ENCODE data around the gene ALOX5AP.

Gene ALOX5AP

DNA sequence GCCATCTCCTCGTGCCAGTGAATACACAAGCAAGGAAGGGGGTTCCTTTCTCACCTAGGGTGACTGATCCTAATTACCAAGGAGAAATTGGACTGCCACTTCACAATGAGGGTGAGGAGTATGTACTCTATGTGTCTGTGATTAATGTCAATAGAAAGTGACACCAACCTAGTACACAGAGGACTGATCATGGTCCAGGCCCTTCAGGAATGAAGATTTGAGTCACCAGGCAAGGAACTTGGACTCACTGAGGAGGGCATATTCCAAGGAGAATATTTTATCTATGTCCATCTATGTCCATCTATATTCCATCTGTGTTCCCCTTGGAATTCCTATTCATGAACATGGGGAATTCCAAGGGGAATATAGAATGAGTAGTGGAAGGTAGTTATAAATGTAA lies 9.2 kb upstream of the ALOX5AP start:
- TF ChIP-seq, protein P1, sequence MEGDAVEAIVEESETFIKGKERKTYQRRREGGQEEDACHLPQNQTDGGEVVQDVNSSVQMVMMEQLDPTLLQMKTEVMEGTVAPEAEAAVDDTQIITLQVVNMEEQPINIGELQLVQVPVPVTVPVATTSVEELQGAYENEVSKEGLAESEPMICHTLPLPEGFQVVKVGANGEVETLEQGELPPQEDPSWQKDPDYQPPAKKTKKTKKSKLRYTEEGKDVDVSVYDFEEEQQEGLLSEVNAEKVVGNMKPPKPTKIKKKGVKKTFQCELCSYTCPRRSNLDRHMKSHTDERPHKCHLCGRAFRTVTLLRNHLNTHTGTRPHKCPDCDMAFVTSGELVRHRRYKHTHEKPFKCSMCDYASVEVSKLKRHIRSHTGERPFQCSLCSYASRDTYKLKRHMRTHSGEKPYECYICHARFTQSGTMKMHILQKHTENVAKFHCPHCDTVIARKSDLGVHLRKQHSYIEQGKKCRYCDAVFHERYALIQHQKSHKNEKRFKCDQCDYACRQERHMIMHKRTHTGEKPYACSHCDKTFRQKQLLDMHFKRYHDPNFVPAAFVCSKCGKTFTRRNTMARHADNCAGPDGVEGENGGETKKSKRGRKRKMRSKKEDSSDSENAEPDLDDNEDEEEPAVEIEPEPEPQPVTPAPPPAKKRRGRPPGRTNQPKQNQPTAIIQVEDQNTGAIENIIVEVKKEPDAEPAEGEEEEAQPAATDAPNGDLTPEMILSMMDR (IDR thresholded peaks at IDR 0.05; ENCODE audit: control extremely low read depth, extremely low read depth, low read depth, missing control alignments), result no peak
- ChIA-PET CTCF (interaction anchor here (1.0 to 1.4 kb wide), 3 partner anchors 11 to 14 kb away, joined by 3 to 4 read pairs (median 3); no protein-coding TSS in a partner anchor), POLR2A (no interaction called here)
- DNase-seq (ENCODE audit: extremely low spot score), result no peak

DNA sequence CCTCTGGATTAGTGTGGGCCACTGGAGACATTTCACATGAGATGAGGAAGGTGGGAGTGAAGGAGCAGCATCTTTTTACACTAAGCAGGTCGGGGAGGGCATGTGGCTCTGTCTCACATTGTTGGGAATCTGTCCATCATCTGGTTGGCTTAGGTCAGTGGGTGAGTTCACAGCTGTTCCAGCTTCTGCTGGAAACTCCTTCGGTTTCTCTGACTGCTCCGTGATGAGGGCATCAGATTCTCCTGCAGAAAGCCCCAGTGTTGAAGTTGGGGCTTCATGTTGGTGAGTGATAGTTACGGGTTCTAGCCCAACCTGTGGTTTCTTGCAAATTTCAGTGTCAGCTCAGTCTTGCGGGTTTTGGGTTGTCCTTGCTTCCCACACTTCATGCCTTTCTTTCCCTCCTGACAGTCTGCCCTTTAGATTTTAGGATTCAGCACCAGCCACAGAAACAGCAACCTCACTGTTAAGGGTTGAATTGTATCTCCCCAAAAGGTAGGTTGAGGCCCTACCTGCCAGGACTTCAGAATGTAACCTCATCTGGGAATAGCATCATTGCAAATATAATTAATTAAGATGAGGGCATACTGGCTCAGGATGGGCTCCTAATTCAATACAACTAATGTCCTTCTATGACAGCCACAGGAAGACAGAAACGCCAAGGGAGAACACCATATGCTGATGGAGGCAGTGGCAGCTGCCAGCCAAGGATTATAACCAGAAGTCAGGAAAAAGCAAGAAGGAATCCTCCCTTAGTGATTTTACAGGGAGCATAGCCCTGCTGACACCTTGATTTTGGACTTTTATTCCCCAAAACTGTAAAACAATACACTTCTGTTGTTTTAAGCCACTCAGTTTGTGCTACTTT lies 7.6 kb upstream of the ALOX5AP start:
- DNase-seq (ENCODE audit: extremely low spot score), result no peak
- ChIA-PET CTCF (interaction anchor here (0.9 to 1.4 kb wide), 3 partner anchors 10 to 76 kb away, joined by 3 read pairs; no protein-coding TSS in a partner anchor), POLR2A (interaction anchor here (0.6 kb wide), 1 partner anchor 358 kb away, joined by 3 read pairs; no protein-coding TSS in a partner anchor)
- TF ChIP-seq, protein P1 (IDR thresholded peaks at IDR 0.05; ENCODE audit: control extremely low read depth, extremely low read depth, low read depth, missing control alignments), result no peak

DNA sequence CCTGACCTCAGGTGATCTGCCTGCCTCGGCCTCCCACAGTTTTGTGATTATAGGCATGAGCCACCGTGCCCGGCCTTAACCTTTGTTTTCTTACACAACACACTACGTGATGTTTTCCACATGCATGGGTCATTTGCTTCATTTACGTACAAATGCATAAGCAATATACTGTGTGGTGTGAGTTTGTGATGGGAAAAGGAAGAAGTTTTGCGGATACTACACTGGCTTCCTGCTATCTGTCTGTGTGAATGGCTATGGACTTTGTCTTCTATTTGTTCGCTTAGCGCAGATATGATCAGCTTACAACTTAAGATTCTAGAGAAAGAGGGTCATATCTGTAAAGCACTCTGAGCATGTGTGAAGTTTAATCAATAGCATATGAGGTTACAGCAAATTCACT lies 5.5 kb upstream of the ALOX5AP start:
- DNase-seq (ENCODE audit: extremely low spot score), result no peak
- CTCF ChIA-PET, result interaction anchor here (0.9 kb wide), 1 partner anchor 12 kb away, joined by 5 read pairs; no protein-coding TSS in a partner anchor
- POLR2A ChIA-PET, result no interaction called here
- TF ChIP-seq, protein P1 (IDR thresholded peaks at IDR 0.05; ENCODE audit: control extremely low read depth, extremely low read depth, low read depth, missing control alignments), result no peak

DNA sequence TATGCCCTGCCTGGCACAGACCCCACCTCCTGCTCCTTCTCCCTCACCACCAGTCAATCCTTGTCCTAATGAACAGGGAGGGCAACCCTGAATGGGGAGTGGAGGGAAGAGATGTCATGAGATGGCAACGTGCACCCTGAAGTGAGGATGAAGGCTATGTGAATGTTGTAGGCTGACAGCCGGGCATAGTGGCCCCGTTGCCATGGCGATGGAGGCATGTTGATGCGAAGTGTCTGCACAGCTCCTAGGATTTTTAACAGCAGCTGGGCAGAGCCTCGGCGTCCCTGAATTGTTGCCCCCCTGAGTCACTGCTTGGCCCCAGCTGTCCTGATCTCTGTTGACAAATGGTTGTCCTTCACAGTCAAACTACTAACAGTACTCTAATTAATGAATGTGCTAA lies 4.8 kb upstream of the ALOX5AP start:
- TF ChIP-seq, protein P1 (IDR thresholded peaks at IDR 0.05; ENCODE audit: control extremely low read depth, extremely low read depth, low read depth, missing control alignments), result no peak
- no peak for DNase-seq (ENCODE audit: extremely low spot score)
- ChIA-PET CTCF (interaction anchor here (0.9 kb wide), 1 partner anchor 13 kb away, joined by 5 read pairs; no protein-coding TSS in a partner anchor), POLR2A (no interaction called here)

DNA sequence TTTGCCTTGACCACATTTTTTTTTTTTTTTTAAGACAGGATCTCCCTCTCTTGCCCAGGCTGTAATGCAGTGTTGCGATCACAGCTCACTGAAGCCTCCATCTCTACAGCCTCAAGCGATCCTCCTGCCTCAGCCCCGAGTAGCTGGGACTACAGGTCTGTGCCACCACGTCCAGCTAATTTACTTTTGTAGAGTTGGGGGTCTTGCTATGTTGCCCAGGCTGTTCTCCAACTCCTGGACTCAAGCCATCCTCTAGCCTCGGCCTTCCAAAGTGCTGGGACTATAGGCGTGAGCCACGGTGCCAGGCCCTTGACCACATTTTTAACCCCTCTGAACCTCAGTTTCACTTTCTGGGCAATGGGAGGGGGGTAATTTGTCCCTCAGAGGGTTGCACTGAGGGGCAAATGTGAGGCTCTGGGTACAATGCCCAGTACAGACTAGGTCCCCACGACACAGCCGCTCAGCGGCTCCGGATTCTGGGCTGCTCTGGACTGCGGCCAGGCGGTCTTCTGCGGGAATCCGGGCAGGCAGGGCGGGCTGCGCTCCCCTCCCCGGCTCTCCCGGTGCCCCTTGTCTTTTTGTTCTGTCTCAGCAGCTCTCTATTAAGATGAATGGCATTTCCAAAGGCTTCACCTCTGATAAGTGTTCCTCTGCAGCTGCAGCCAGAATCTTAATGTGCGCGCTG lies 3.8 kb upstream of the ALOX5AP start:
- TF ChIP-seq, protein P1 (IDR thresholded peaks at IDR 0.05; ENCODE audit: control extremely low read depth, extremely low read depth, low read depth, missing control alignments), result no peak
- POLR2A ChIA-PET, result no interaction called here
- CTCF ChIA-PET, result no interaction called here
- DNase-seq (ENCODE audit: extremely low spot score), result no peak

DNA sequence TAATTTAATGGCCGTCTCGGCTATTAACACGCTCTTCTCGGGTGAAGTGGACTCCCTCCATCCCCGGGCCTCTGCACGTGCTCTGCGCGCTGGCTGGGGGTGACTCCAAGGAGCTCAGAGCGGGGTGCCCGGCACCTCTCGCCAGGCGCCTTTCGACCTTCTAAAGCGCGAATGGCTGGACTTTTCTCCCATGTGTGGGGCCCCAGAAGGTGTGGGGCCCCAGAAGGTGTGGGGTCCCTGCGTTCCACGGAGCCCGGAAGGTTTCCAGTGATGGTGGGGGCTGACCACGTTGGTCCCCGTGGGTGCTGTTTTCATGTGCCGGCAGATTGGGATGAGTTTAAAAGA lies 3.3 kb upstream of the ALOX5AP start:
- DNase-seq (ENCODE audit: extremely low spot score), result no peak
- TF ChIP-seq, protein P1 (IDR thresholded peaks at IDR 0.05; ENCODE audit: control extremely low read depth, extremely low read depth, low read depth, missing control alignments), result no peak
- POLR2A ChIA-PET, result no interaction called here
- CTCF ChIA-PET, result interaction anchor here (0.8 kb wide), 1 partner anchor 597 kb away, joined by 4 read pairs; no protein-coding TSS in a partner anchor

Measured in GM10248 (cell line).